ENCODE measurements around the gene GAS7. TPM values are rescaled to one million over a fixed set of nuclear protein-coding genes. Genes with fewer than 3 reads are reported as not detected.
A peak's percentile ranks its signal among the peaks of the same experiment; 100 is the strongest.

GAS7 gene
- total RNA-seq, 3 donors from 2014 or later (not counting 1 experiment from before 2014, with no cell fraction given), result 70.7 to 89.1 (median 84.8) TPM

DNA sequence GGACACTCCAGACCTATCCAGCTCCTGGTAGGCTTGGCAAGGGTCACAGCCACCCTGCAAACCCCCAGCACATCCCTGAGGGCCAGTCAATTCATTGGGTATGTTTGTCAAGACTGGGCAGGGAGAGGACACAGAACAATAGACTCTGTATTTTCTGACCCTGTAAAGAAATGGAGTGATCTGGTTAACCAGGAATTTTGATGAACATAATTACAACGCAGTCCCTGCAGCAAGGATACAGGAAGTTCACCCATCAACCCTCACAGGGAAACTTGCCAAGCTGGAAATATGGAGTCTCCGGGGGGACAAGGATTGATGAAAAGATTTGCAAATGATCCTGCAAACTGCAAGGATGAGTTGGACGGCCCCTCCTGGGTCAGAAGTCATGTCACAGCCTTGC lies 167.3 kb downstream of the GAS7 start:
- Mint-ChIP-seq H3K27ac (peak overlapping the region in 1 of 2 donors; percentile 14), H3K9me3 (no peaks in the 10 kb centered on the region), H3K4me1 (peaks cover 44 to 49% of the 10 kb centered on the region in 2 donors), H3K4me3 (no peak overlapping the region), H3K27me3 (ENCODE audit: low read depth in 2 of 2) (no peaks in the 10 kb centered on the region), H3K36me3 (no peaks in the 10 kb centered on the region)
- no peak for DNase-seq
- H3K4me3 ChIP-seq (ENCODE audit: low read length), result no peak overlapping the region
- ATAC-seq, result no peak
- no peaks in the 10 kb centered on the region for H3K9me3 ChIP-seq (ENCODE audit: control insufficient read depth, insufficient read depth, low read length)
- intact Hi-C loops (cut with micrococcal nuclease), result no loop called here
- peaks cover 27% of the 10 kb centered on the region for H3K4me1 ChIP-seq (ENCODE audit: control insufficient read depth, insufficient read depth, low read length)
- 97% methylated on average over 3 of the region's 3 CpGs for WGBS (ENCODE audit: insufficient coverage)
- peaks cover 4% of the 10 kb centered on the region for H3K36me3 ChIP-seq (ENCODE audit: control insufficient read depth, insufficient read depth, low read length)
- H3K27me3 ChIP-seq (ENCODE audit: control insufficient read depth, insufficient read depth, low read length), result no peaks in the 10 kb centered on the region
- TF ChIP-seq, protein P1, sequence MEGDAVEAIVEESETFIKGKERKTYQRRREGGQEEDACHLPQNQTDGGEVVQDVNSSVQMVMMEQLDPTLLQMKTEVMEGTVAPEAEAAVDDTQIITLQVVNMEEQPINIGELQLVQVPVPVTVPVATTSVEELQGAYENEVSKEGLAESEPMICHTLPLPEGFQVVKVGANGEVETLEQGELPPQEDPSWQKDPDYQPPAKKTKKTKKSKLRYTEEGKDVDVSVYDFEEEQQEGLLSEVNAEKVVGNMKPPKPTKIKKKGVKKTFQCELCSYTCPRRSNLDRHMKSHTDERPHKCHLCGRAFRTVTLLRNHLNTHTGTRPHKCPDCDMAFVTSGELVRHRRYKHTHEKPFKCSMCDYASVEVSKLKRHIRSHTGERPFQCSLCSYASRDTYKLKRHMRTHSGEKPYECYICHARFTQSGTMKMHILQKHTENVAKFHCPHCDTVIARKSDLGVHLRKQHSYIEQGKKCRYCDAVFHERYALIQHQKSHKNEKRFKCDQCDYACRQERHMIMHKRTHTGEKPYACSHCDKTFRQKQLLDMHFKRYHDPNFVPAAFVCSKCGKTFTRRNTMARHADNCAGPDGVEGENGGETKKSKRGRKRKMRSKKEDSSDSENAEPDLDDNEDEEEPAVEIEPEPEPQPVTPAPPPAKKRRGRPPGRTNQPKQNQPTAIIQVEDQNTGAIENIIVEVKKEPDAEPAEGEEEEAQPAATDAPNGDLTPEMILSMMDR (IDR thresholded peaks at IDR 0.05), result no peak
- H3K27ac ChIP-seq (ENCODE audit: low read length), result no peak overlapping the region

DNA sequence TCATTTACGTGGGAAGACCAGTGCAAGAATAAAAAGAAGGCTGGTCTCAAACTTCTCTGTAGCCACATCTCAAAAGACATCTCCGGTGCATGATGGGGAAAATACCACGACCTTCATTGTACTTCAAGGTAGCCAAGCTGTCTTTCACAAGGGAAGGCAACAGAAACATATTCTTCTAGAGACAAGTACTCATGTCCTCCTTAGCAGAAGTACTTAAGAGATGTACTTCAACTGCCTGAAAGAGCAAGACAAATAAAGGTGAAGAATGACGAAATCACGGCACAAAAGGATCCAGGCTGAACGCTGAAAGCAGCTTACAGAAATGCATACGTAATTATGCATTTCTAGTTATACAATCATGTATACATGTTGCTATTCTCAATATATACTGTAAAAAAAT lies 169.3 kb downstream of the GAS7 start:
- intact Hi-C loops (cut with micrococcal nuclease), result no loop called here
- Mint-ChIP-seq H3K4me1 (peaks cover 39 to 43% of the 10 kb centered on the region in 2 donors), H3K27ac (peak overlapping the region in 1 of 2 donors; percentile 4), H3K9me3 (no peaks in the 10 kb centered on the region), H3K36me3 (no peaks in the 10 kb centered on the region), H3K27me3 (ENCODE audit: low read depth in 2 of 2) (no peaks in the 10 kb centered on the region), H3K4me3 (no peak overlapping the region)
- DNase-seq (no peak), ATAC-seq (no peak)
- Histone ChIP-seq H3K27me3 (ENCODE audit: control insufficient read depth, insufficient read depth, low read length) (no peaks in the 10 kb centered on the region), H3K4me3 (ENCODE audit: low read length) (no peak overlapping the region), H3K9me3 (ENCODE audit: control insufficient read depth, insufficient read depth, low read length) (no peaks in the 10 kb centered on the region), H3K4me1 (ENCODE audit: control insufficient read depth, insufficient read depth, low read length) (peaks cover 17% of the 10 kb centered on the region), H3K36me3 (ENCODE audit: control insufficient read depth, insufficient read depth, low read length) (peaks cover 4% of the 10 kb centered on the region), H3K27ac (ENCODE audit: low read length) (no peak overlapping the region)
- TF ChIP-seq, protein P1 (IDR thresholded peaks at IDR 0.05), result no peak
- 82% methylated on average over 5 of the region's 7 CpGs for WGBS (ENCODE audit: insufficient coverage)

DNA sequence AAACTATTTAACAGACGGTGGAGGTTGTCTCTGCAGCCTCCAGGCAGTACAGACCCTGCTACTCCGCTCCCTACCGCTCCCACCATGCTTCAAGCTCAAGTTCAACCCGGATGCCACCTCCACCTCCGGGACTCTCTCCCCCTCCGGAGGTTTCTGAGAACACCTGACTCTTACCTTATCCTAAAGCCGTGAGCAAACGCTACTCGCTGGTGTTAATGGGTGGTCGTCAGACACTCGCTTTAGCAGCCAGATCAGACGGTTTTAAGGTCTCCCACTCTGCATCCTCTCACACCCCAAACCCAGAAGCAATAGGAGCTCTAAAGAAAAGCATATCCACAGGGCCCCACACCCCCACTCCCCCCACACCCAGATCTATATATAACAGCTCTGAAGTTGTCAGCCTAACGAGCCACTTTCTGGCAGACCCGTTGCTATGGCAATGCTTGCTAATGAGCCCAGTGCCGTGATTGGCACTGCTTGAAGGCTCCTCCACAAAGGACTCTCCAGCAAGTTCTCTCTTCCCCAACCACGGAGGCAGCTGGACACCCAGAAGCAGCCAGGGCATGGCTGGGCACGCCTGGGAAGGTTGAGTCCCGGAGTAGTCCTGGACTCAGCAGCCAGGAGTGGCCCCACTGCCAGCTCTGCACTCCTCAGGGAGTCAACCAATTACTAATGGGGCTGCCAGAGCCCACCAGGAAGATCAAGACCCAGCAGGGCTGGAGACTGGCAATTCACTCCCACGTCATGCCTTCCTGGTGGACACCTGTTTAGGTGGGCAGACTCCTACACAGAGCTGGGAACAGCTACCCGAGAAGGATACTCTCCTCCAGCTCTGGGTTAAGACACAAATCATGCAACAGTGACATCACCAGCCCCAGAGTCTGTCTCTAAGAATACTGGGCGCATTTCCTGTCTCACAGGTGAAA lies 172.2 kb downstream of the GAS7 start:
- ATAC-seq, result no peak
- WGBS (ENCODE audit: insufficient coverage), result 88% methylated on average over 21 of the region's 21 CpGs
- H3K4me3 ChIP-seq (ENCODE audit: low read length), result no peak overlapping the region
- H3K27ac ChIP-seq (ENCODE audit: low read length), result no peak overlapping the region
- H3K9me3 ChIP-seq (ENCODE audit: control insufficient read depth, insufficient read depth, low read length), result no peaks in the 10 kb centered on the region
- no peaks in the 10 kb centered on the region for H3K36me3 ChIP-seq (ENCODE audit: control insufficient read depth, insufficient read depth, low read length)
- no peaks in the 10 kb centered on the region for H3K27me3 ChIP-seq (ENCODE audit: control insufficient read depth, insufficient read depth, low read length)
- H3K4me1 ChIP-seq (ENCODE audit: control insufficient read depth, insufficient read depth, low read length), result peaks cover 13% of the 10 kb centered on the region
- TF ChIP-seq, protein P1 (IDR thresholded peaks at IDR 0.05), result no peak
- Mint-ChIP-seq H3K4me1 (peaks cover 45 to 50% of the 10 kb centered on the region in 2 donors), H3K36me3 (no peaks in the 10 kb centered on the region), H3K9me3 (no peaks in the 10 kb centered on the region), H3K4me3 (no peak overlapping the region), H3K27me3 (ENCODE audit: low read depth in 2 of 2) (no peaks in the 10 kb centered on the region), H3K27ac (no peak overlapping the region)
- intact Hi-C loops (cut with micrococcal nuclease), result no loop called here
- no peak for DNase-seq

Data from natural killer cell (primary cell).